Activated T-cell treated with anti-CD3 and anti-CD28 coated beads, Interleukin-2, amount 50 U/mL, for 1 hour (primary cell): ENCODE results near the gene LIFR.

Source experiments
- DNase-seq: peaks from one replicate; pipeline ENCODE4 v3.0.0-alpha.2; 2020

LIFR gene

DNA sequence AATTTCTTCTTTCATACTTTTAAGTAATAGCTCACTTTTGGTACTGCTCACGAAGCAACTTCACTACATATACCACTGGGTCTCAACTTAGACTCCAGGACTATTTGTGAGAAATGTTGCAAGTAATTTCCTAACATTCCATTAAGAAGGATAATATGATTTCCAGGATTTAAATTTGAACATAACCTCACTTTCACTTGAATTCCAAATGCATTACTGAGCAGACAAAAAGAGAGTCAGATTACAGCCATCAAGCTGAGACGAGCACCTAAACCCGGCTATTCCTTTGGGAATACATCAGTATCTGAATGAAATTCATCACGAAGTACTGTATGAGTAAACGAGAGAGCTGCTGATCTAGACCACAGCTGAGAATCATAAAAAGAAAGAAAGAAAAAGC is 47.3 kb downstream of the LIFR start:
- no peak for DNase-seq

DNA sequence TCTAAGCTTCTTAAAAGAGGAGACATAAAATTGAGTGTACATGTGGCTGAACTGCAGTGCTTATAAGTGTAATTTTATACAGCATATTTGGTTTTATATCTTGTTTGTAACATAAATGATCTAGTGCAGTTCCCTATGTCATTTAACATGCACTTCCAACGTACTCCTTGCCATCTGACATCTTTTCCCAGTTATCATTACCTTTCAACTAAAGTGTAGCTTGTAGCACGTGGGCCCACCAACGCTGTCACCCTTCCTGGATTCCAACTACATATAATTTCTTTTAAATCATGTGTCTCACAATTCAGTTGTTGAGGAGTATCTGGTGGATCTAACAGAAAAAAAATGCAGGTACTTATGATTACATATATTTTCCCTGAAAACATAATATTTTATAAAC is 50.1 kb downstream of the LIFR start:
- DNase-seq = no peak

DNA sequence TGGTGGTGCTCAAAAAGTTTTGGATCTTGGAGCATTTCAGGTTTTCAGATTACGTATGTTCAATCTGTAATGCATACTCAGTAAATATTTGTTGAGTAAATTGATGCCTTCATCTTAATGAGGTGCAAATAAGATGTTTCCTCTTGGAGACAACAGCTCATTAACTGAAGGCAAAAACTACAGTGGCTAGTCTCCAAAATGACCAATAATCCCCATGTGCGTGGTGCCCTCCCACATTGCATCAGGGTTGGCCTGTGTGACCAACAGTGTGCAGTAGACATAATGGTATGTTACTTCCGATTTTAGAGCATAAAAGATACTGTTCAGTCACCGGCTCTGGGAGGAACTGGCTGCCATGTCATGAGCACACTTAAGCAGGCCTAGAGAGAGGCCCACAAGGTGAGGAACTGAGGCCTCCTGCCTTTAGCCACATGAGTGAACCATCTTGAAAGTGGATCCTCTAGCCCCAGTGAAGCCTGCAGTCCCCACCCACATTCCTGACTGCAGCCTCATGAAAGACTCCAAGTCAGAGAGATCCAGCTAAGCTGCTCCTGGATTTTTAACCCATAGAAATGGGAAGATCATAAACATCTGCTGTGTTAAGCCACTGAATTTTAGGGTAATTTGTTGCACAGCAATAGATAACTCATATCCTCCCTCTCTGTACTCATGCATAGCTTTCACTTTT is 55.7 kb downstream of the LIFR start:
- DNase-seq = no peak

DNA sequence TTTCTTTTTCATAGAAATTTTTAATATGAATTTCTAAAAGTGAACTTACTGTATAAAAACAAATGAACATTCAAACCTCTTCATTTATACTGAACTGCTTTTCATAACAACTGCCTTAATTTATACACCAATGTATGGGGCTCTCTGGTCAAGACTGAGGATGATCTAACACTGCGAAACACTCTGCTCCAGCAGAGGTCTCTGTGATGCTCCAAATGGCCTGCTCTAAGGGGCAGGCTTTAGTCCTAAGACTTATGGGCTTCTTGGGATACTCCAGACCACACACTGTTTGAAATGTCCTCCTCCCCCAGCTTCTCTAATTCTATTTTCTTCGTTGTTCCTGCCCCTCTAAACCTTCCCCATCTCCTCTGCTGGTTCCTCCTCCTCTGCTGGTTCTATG is 58.5 kb downstream of the LIFR start:
- DNase-seq = no peak

DNA sequence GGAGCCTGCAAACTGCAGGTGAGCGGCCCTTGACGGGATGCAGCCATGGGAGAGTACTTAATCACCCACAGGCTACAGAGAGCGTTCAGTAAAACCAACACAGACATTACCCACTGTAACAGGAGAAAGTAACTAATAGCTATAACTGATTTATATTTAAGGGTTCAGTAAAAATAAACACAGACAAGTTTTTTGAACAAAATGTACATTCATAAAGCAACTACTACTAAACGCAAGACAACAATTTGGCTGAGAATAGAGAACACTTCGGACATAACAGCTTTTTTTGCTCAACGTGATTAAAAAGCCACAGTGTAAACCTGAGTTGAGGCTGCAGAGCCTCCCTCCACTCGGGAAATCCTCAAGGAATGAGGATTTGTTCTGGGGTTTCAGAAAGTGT is 61.7 kb downstream of the LIFR start:
- no peak for DNase-seq

DNA sequence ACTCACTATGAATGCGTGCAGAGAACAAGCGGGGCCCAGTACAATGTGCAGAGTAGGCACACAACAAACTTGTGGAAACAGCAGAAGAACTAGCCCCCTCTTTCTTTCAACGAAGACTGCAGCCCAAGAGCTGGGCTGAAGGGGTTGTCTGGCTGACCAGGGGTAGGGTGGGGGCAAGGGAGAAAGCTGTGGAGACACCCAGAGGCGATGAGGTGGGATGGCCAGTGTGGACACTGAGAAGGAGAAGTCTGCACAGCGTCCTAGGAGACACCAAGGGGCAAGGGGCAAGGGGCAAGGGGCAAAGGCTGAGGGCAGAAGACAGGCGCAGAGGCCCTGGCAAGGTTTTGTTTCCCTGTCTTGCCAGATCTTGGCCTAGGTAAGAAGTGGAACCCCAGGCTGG is 62.3 kb downstream of the LIFR start:
- no peak for DNase-seq

DNA sequence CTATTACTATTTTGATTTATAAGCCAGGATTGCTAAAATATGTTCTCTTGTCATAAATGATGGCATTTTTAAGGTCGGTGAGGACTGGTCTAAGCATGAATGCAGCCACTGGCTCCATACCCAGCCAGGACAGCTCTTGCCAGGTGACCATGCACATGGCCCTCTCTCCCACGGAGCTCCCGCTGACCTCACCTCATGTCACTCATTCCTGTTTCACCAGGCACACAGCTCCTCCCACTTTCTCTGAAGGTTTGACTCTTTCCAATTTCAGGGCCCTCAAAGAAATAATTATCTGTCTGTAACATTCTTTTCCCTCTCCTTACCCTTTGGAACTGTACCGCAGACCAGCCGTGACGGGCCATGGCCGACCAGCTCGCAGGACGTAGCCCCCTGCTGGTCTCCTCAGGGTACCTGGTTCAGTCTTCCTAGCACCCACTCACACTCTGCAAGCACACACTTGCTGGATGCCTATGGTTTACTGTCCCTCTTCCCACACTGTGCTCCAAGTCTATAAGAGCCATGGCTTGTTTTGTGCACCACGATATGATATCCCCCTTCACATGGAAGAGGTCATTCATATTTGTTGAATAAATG is 72.5 kb downstream of the LIFR start:
- no peak for DNase-seq

DNA sequence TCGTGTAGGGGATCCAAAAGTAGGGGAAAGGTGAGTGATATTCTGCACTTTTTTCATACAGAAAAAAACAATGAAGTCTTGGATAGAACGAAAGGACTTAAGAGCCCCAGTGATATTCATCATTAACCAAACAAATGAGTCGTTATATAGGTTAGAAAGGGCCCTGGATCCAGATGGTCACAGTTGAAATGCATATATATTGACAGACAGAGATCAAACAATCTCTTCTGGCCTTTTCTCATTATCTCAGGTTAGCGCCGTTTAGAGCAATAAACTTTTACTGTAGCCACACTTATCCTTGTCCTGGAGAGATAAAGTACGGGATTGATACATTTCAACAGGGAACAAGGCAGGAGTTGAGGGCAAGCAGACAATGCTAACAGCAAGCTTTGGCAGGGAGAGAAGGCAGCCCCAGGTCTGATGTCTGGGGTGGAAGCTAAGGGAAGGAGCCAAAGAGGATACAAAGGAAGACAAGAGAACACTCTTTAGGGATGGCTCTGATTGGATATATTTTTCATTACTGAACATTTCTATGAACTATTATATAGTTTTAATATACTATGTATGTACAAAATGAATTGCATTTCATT is 77.0 kb downstream of the LIFR start:
- no peak for DNase-seq

DNA sequence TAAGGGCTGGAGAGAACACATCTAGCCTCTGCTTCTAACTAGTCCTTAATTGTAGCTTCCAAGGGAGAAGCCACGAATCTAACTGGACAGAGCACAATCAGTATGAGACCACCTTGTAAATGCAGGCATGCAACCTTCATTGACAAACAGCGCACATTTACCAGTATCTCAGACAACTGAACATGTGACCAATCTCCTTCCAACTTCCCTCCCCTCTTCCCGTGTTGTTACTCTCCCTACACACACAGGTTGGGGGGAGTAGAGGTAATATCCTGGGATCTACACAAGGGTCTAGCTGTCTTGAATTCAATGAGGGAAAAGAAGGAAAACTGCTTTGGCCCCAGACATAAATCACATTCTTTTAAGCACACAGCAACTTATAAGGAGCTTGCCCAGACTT is 77.6 kb downstream of the LIFR start:
- no peak for DNase-seq

DNA sequence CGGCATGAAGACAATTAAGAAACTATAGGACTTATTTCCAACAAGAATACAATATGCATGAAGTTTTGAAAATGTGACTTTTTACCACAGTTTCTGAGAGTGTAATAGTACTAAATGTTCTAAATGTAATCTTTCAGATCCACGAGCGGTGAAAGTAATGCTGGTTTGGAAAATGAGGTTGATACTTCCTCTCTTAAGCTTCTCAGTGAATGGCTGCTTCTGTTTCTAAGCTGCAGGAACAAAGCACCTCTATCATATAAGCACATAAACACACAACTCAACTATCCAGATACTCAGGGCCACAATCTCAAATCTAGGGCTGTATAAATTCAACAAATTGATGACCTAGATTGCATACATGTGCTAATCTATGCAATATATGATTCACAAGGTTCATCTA is 78.3 kb downstream of the LIFR start:
- no peak for DNase-seq

DNA sequence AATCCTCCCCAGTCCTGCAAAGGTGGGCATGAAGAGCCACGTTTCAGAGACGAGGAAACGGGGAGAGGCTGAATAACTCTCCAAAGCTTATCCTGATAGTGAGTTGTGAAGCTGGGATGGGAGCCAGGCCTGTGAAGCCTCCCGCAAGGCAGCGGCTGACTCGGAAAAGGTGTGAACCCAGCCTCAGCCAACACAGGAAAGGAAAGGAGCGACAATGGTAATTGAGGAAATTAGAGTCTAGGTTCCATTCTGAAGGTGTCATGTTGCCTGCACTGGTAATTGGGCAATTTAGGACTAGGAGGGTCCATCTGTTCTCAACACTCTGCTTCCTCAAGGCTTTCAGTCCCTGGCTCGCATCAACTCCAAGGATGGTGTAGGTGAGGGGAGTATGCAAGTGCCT is 83.4 kb downstream of the LIFR start:
- DNase-seq = no peak

DNA sequence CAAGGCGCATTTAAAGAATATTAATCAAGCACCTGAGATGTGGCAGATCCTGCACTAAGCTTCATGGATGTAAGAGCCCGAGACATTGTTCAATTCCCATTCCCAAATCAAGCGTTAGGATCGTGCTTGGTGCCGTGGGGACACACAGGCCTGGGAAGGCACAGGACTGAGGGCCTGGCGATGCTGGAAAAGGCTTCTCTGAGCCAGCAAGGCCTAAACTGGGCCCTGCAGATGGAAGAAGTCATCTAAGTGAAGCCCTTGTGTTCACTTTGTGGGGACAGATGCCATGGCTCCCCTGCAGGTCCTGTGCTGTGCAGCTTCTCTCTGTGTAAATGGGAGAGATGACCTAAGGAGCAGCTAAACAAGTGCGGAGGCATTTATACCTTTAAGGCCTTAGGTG is 83.9 kb downstream of the LIFR start:
- no peak for DNase-seq

DNA sequence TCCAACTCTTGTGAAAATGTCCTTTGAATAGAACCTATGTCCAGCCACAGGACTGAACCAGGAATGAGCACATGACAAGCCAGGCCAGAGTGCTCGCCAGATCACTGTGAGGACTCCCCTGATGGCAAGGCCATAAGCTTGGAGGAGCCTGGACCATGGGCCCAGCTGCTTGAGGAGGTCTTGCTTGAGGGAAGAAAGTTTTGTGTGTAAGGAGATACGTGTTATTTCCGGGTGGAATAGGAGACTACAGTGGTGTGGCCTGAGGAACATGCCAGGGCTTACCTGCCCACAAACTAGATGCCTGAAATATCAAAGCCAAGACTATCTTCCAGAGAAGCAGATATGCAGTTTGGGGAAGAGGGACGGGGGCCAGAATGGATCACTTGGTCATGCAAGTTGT is 84.7 kb downstream of the LIFR start:
- no peak for DNase-seq

DNA sequence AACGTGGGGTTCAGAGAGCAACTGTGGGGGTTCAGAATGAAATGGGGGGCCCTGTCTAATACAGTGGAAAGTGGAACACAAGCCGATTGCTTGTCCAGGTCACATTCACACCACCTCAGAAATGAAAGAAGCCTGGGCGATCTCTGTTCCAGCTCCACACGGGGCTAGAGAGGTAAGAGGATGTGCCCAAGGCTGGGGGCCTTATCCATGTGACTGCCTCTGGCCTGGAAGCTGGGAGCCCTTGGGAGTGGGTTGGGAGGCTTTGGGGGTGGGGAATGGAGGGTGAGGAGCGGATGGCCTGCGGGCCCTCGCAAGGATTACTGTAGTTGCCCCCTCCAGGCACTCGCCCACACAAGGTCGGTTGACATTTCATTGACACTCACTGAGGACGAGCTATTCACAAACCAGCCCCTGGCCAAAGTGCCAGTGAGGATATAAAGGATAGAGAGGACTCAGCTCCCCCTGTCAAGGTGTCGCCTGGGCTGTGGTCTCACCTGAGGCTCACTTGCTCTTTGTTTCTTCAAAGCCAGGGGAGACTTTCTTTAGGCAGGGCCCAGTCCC is 86.7 kb downstream of the LIFR start:
- DNase-seq = no peak

DNA sequence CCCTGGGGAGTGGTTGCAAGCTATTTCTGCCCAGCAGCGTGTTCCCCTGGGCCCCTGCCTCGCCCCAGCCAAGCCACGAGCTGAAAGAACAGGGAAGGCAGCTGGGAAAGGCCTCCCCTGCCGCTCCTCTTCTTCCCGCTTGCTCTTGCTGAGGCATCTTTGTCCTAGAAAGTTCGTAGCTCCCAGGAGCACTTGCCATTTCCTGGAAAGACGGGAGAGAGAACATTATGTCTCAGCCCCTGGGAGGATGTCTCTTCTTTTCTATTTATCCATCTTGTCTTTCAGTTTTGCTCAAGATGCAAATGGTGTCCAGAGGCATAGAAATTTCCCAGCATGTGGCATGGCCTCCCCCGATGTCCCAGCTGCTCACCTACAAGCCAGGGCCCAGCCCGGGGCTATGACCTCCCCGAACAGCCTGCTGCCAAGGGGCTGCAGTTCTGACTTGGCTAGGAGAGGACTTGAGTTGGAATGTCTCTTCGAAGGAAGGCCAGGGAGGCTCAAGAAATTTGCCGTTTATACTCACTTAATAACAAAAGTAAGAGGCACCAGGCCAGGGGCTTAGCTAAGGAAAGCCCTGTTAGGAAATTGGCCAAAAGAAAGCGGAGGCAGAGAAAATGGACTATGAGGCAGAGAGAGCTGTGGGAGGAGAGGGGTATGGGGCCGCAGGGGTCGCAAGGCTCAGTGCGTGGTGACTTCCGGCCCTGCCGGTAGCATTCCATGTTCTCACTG is 87.3 kb downstream of the LIFR start:
- no peak for DNase-seq

DNA sequence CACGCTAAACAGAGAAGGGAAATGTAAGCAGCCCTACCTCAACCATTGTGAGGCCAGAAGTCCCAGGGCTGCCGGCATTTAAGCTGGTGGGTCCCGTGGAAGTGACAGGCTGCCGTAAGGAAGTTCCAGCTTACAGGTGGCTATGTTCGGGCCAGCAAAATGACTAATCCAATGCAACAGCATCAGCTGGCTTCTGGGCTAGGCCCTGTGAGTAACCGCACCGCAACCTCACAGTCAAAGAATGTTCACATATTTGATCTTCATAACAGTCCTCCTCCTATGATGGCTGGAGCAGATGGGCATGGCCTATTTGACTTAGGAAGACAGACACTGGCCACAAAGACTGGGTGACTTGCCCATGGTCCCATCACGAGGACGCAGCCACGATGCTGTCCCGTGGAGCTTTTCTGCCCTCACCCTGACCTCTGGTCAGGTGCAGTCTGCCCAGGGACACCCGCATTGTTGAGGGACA is 88.2 kb downstream of the LIFR start:
- DNase-seq = no peak

DNA sequence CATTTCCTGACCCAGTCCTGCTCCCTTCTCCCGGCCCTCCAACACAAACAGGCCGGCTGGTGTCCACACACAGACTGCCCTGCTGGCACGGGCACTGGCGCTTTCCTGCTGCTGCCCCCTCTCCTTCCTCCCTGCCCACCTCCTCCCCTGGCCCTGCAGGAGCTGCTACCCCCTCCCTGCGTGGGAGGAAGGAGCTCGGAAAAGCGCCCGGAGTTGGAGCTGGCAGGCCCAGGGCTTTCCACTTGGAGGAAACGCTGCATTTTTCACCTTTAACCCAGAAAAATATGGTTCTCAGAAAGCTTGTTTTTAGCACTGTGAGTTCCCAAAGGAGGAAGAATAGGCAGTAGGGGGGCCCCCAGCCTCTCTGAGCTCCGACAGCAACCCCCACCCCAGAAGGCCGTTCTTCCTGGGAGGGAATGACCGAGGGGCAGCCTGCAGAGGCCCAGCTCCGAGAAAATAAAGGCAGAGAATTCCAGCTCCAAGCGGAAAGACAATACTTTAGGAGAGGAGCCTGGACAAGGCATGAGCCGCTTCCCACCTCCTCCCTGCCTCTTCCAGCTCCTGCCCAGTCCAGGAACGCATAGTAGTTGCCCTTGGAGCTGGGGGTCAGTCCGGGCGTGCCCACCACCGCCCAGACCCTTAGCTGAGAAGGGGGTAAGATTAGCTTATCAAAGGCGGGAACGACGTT is 88.9 kb downstream of the LIFR start:
- DNase-seq = no peak

DNA sequence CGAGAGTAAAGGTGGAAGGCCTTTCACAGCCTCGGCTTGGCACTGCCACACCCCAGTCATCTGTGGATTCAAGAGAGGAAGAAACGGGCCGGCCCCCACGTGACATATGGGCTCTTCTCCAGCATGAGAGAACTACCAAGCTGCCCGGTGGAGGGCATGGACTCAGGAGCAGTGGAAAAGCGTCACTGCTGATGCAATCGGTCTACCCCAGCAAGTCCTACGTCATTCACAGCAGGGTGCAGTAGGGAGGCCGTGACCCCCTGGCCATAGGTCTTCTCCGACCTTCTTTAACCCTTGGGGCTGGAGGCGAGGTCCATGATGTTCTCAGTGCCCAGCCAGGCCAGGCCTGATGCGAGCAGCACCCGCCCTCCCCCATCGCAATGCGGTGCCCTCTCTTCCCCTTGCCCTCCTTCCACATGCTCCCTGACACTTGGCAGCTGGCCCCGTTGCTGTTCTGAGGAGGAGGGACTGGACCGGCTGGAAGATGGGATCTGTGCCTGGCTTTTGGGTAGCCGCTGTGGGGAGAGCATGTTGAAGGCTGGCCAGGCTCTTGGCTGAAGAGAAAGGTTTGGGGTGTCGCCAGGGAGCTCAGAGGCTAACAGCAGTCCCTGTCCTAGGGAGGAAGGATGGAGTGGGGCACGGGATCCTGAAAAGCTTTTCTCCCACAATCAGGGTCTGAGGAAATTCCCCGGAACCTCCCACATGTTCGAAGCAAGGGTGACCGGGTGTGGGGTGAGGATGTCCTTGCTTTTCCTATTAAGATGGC is 89.8 kb downstream of the LIFR start:
- DNase-seq = no peak

DNA sequence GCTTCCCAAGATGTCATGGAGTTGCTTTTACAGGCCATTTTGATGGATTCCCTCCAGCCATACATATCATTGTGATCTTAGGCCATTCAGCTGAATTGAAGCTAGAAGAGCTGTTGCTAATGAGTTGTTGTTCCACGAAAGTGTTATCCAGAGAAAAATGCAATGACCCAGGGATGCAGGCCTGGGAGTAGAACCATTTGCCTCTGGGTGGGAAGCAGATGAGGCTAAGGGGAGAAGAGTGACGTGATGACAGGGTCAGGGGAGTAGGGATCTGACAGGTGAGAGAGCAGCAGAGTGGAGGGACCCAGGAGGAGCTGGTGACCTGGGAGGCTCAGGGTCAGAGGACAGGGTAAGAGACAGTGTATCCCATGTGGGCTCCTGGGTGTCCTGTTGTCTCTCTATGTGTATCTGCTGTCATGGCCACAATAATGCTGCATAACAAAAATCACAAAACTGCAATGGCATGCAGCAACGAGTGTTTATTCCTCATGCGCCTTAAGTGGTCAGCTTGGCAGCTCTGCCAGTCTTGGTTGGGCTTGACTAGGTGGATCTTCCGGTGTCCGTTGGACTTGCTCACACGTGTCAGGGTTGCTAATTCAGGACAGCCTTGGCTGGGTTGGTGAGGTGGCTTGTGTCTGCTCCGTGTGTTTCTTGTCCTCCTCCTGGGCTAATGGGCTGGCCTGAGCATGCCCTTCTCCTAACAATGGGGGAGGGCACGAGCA is 90.6 kb downstream of the LIFR start:
- no peak for DNase-seq

DNA sequence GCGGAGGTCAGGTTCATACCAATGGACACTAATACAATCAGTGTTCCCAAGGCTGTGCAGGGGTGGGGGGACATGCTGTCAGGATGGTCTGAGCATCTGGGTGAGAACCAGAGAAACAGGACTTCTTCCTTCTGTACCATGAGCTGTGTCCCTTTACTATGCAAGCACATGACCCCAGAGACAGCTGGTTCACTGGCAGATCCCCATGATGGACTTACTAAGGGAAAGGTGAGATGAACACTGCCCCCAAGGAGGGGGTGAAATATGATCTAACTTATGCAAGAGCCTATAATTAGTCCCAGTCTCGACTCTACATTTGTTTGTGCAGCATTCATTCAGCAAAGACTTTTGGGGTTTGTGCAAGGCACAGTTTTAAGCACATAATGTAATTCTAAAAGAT is 91.4 kb downstream of the LIFR start:
- DNase-seq = no peak
